Suprapubic skin (tissue), 4 donors: ENCODE results near the gene TSKU.

Source experiments
- EP300 ChIP-seq: sonication (generic); formaldehyde crosslinking; IDR thresholded peaks from one replicate; pipeline ENCODE4 v1.6.1; 2017; ENCODE audit warnings: antibody characterized with exemption
- POLR2AphosphoS5 ChIP-seq, 3 donors: sonication (generic); formaldehyde crosslinking; IDR thresholded peaks; one replicate each; pipeline ENCODE4 v1.6.1; 2017; ENCODE audit warnings: antibody characterized with exemption in 3 of 3

DNA sequence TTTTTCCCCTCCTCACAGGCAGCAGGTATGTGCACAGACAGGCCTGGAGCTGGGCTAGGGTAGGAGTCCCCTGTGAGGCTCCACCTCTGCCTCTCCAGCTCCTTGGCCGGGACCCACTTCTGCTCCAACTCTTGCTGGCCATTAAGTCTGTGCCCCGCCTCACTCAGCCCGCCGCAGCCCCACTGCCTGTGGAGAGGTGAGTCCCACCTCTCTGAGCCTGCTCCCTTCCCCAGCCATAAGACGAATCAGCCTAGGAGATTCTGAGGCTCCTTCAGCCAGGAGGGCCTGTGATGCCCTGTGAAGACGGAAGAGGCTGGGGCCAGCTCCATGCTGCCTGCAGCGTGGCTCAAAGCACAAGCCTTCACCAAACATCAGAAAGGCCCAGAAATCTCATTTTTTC lies 23.0 kb downstream of the TSKU start:
- TF ChIP-seq EP300 (no peak), POLR2AphosphoS5 (IDR thresholded peaks at IDR 0.05) (no peak)
